NCI-H446 (cell line): Measurements from ENCODE around the gene CCDC158.

Source experiments
- DNase-seq, 2 experiments: peaks; one replicate each; lab custom pipeline; 2025; lab: John Stamatoyannopoulos, UW

The CCDC158 gene

DNA sequence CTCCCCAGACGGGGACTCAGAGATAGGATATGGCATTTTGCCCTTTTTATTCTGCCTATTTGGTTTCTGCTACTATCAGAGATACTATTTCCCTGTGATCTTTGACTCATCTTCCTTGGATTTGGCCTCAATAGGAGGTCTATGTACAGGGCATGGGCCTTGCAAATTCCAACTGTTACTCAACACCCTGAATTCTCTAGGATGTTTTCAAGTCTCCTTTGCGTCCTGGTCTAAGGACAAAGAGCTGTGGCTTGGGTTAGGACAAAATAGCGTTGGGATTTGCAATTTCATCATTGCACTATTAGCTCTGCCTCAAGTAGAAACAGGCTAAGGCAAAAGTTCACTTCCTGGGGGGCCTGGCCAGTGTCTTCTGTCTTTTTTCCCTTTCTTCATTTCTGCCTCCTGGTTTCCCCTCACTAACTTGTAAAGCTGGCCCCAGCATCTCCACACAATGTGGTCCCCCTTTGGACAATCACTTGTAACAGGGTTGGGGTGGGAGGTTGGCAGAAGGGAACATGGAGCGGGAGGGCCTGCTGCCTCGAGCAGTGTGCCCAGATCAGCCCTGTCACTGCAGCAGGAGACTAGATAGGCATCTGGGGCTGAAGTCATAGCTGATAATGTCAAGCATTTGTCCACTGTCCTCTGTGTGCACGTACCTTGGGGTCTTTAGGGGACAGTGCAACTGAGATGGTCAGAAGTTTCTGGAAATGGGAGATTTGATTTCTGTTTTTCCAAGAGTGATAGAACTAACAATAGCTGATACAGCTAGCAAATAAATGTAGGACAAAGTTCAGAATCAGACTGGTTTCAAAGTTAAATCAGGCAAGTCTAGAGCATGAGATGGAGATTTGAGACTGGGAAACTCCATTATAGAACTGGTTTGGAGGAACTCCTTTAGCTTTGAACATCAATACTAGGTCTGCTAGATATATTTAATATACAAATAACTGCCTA, 140.2 kb downstream of the CCDC158 start:
- DNase-seq, result no peak

GRCh38 chr4:76279462-76279861, 141.5 kb downstream of the CCDC158 start:
- DNase-seq, result no peak

DNA sequence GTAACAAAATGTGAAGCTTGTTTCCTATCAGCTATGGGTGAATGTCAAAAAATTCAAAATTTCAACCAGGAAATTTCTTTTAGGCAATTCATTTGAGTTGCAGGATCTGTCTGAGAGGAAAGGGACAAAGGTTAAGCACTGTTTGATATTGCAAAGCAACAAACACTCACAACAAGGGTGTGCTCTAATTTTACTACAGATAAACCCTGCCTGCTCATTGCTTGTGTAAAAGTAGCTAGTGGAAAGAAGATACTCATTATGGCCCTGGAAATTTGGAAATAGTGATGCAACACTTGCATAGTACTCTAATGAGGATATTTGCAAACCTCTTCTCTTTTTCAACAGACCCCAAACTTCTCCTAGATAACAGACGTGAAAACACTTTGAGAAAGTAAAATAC, 142.4 kb downstream of the CCDC158 start:
- no peak for DNase-seq

DNA sequence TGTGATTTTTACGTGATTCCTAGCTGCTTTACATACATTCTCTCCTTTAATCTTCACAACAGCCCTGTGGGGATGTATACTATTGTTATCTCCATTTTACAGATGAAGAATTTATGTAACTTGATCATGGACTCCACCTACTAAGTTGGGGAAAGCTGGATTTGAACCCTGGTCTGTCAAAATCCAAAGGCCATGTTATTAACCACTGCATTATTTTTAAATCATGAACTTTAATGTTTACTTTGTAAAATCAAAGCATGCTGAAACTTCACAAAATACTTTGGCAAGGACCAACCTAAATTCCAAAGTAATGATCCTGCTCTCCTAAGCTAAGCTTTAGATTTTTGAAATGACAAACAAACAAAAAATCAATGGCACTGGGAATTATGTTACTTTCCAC, 143.3 kb downstream of the CCDC158 start:
- no peak for DNase-seq

DNA sequence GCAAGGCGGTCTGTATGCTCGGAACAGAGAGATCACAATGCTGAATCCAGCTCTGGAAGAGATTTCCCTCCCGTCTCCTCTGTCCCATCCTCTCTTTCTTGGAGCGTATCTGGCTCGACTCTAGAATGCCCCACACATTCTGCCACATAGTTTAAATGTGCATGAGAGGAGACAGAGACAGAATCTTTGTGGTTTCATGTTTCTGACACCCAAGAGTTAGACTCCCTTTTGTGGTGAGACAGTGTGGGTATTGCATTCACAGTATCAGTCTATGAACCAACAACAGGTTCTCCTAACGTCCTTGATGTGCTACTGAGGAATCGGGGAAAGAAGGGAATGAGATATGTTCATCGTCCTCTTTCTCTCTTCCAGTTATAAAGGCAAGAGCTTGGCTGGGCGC, 144.1 kb downstream of the CCDC158 start:
- no peak for DNase-seq

GRCh38 chr4:76275486-76276124, 145.3 kb downstream of the CCDC158 start:
- no peak for DNase-seq

GRCh38 chr4:76272999-76273398, 147.9 kb downstream of the CCDC158 start:
- no peak for DNase-seq

DNA sequence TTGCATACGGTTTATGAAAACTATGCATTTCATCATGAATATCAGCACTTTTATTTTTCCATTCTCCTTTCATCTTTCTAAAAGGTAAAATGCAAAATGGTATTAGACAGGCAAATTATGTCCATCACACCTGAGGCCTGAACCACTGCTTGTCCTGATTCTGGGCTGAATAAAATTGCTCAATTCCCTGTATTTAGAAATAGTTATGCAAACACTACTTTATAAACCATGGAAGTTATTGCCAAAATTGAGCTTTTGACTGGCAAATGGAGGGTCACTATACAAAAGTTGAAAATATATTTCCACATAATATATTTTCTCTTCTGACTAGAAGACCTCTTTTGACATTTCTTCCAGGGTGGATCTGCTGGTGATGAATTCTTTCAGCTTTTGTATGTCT, 148.4 kb downstream of the CCDC158 start:
- DNase-seq, result no peak

- no peak for DNase-seq
Observed at GRCh38 chr4:76272073-76272472, 148.9 kb downstream of the CCDC158 start.

GRCh38 chr4:76271248-76271647, 149.7 kb downstream of the CCDC158 start:
- no peak for DNase-seq

GRCh38 chr4:76270244-76271175, 150.4 kb downstream of the CCDC158 start:
- no peak for DNase-seq

DNA sequence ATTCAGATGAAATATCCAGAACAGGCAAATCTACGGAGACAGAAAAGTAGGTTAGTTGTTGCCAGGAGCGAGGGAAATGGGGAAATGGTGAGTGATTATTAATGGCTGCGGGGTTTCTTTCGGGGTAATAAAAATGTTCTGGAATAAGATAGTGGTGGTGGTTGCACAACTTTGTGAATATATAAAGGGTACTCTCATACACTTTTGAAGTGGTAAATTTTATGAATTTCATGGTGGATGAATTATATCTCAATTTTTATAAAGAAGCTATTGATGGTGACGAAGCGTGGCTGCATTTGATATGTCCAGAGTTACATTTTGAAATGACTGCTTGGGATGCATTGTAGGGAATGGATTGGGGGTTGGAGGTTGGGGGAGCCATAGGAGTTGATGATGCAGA, 153.1 kb downstream of the CCDC158 start:
- DNase-seq, result no peak

GRCh38 chr4:76266627-76267026, 154.3 kb downstream of the CCDC158 start:
- DNase-seq, result no peak

- no peak for DNase-seq
Observed at GRCh38 chr4:76265631-76266218, 155.2 kb downstream of the CCDC158 start.
